Fibroblast of the aortic adventitia (primary cell): ENCODE results near the gene IQGAP3. TPM values are rescaled to one million over a fixed set of nuclear protein-coding genes. Genes with fewer than 3 reads are reported as not detected.

Experiments
- DNase-seq: peaks from one replicate; pipeline ENCODE4 v3.0.0-alpha.2; 2010; ENCODE audit warnings: low read depth
- H3K4me3 ChIP-seq: 2 replicates; pipeline ENCODE4 v1.5.1; 2011; ENCODE audit warnings: low read depth, mild to moderate bottlenecking, control low read depth, low read length, moderate library complexity
- total RNA-seq: library from RNA; depleted of rRNA; stranded (reverse); fragments of >200 nt; gene quantifications from 2 replicates; pipeline ENCODE4 v1.2.3, GENCODE V29; 2012; ENCODE audit warnings: low replicate concordance
- TF ChIP-seq, protein P1 (sequence below): IDR thresholded peaks from 2 replicates; pipeline ENCODE4 v1.5.1; 2011; ENCODE audit warnings: mild to moderate bottlenecking, low read length, control low read depth, inconsistent platforms; ENCODE audit not compliant: insufficient read depth

IQGAP3 gene
- total RNA-seq, 1 donor = 28.7 TPM

DNA sequence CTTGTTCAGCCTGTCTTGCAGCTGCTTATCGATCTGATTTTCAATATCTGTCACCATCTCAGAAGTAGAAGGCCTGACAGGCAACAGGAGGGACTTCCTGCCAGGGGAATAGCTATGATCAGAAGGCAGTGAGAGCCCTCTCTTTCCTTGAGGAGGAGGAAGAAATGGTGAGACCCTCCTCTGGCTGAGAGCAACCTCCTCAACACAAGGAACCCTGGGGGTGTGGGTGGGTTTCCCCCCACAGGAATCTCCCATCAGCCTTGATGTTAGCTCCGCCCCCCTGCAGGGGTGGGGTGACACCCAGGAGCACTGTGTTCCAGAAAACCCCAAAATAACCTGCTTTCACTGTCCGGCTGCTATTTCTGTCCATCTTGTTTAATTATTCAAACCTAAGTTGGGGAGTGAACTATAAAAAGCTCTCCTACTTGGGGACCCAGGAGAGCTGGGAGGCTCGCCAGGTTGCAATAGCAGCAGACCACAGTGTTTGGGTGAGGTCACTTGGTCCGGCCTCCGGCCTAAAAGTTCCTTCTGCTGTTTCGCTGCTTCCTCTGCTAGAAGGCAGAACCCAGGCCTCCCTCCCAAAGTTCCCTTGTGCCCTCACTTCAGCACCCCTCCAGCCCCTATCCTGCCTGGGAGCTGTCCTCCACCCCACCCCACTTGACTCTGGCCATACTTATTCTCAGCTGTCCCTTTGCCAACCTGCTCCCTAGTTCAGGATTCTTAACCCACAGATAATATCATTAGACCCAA lies 64.0 kb downstream of the IQGAP3 start:
- no peak overlapping the region for H3K4me3 ChIP-seq
- TF ChIP-seq, protein P1, sequence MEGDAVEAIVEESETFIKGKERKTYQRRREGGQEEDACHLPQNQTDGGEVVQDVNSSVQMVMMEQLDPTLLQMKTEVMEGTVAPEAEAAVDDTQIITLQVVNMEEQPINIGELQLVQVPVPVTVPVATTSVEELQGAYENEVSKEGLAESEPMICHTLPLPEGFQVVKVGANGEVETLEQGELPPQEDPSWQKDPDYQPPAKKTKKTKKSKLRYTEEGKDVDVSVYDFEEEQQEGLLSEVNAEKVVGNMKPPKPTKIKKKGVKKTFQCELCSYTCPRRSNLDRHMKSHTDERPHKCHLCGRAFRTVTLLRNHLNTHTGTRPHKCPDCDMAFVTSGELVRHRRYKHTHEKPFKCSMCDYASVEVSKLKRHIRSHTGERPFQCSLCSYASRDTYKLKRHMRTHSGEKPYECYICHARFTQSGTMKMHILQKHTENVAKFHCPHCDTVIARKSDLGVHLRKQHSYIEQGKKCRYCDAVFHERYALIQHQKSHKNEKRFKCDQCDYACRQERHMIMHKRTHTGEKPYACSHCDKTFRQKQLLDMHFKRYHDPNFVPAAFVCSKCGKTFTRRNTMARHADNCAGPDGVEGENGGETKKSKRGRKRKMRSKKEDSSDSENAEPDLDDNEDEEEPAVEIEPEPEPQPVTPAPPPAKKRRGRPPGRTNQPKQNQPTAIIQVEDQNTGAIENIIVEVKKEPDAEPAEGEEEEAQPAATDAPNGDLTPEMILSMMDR = no peak
- peak; percentile 81 for DNase-seq

DNA sequence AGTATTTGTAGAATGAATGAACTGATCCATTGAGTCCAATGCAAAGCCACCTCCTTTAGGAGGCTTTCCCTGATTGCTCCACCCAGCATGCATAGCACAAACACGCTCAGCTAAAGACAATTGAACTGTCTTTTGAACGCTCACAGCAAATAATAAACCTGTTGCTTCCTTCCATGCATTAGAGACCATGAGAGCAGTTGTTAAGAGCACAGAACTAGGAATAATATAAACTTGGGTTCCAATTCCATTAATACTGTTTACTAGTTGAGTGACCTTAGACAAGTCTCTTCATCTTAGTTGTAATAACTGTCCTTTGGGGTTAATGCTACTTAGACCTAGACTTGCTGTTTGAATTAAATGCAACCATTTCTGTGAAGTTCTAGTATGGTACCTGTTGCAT lies 65.9 kb downstream of the IQGAP3 start:
- TF ChIP-seq, protein P1 = no peak
- no peak for DNase-seq
- H3K4me3 ChIP-seq = no peak overlapping the region

DNA sequence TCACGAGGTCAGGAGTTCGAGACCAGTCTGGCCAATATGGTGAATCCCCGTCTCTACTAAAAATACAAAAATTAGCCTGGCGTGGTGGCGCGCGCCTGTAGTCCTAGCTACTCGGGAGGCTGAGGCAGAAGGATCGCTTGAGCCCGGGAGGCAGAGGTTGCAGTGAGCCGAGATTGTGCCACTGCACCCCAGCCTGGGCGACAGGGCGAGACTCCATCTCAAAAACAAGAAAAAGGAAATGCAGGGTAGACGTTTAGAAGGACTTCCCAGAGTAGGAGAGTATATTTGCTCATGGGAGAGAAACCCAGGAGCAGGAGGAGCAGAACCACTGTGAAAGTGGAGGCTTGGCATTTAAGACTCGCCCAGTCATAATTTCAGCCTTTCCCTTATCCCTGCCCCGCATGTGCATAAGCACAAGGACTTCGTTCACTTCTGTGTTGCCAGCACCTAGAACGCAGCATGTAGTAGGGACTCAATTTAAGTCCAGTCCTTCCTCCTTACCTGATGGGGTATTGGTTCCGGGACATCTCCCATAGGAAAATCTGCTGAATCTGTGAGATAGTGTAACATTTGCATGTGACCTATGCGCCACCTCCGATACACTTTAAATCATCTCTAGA lies 66.6 kb downstream of the IQGAP3 start:
- DNase-seq = no peak
- TF ChIP-seq, protein P1 = no peak
- H3K4me3 ChIP-seq = no peak overlapping the region

DNA sequence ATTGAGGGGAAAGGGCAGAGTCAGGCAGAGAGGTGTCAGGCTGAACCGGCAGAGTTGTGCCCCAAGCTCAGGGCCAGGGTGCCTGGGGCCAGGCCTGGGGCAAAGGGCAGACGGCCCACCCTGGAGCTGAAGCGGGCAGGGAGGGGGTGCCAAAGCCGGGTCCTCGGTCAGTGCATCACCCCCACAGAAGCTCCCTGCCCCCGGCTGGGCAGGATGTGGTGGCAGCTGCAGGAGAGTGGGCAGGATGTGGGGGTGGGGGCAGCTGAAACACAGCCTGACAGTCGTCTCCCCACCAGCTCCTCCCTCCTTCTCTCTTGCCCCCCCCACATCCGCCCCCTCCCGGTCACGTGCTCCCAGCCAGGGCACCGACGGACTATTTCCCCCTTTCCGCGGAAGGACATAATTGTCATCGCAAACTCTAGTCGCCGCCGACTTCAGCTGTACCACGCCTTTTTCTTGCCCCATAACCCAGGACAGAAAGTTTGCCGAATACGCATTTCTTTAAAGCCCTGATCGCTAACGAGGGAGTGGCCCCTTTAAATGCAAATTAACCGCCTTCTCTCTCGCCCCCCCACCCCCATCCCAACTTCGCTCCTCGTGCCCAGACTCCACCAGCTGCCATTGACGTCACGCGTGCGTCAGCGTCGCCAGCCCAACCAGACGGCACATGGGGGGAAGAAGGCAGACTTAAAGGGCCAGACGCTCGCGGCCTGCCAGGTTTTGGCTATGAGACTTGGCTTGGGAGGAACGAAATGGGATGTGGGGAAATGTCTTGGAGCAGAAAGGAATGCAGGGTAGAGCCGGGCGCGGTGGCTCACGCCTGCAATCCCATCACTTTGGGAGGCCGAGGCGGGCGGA lies 67.3 kb downstream of the IQGAP3 start:
- DNase-seq = peak; percentile 100
- TF ChIP-seq, protein P1 = no peak
- H3K4me3 ChIP-seq = peak overlapping the region; percentile 59

DNA sequence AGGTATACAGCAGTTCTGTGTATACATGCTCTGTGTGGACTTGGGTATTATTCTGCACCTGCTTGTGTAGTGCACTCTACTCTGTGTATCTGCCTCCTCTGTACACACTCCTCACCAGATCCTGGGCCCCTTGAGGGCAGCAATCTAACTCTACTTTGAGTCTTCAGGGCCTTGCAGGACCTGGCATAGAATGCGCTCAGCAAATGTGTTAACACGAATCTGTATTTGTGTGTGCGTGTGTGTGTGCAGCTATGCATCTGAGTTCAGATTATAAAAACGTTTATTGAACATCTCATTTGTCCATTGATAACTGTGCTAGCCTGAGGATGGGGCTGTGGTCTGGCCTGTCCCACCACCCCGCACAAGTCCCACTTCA lies 67.9 kb downstream of the IQGAP3 start:
- peak overlapping the region; percentile 41 for H3K4me3 ChIP-seq
- DNase-seq = no peak
- TF ChIP-seq, protein P1 = no peak

DNA sequence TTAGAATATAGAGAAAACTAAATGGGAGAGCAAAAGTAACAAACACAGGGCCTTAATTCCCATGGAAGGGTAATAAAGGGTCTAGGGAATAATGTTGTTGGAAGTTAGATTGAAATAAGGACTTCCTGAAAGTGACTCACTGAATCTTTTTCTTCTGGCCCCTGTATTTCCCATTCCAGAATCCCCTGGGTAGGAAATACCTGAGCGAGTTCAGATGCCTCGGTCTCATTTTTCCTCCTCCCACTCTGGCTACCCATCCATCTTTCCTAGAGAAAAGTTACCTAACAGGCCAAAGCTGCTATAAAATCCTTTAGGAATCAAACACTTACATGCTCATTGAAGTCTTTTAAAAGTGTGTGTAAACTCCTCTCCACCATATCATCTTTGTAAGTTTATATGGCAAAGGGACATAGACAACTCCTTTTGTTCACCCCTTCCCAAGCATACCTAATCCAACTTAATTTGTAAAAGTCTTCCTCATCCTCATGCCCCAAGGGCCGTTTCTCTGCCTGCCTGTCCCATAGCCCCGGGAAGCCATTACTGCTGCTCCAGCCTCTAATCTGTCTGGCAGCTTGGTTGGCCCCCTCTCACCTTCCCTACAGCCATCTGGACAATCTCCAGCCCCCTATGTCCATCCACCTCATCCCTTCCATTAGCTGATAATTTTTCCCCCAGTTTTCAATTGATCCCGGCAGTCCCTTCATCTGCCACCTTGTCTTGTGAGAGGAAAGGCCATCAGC lies 68.5 kb downstream of the IQGAP3 start:
- TF ChIP-seq, protein P1 = no peak
- H3K4me3 ChIP-seq = no peak overlapping the region
- DNase-seq = peak; percentile 34
